ENCODE data around the gene CLMN. TPM values are rescaled to one million over a fixed set of nuclear protein-coding genes. Genes with fewer than 3 reads are reported as not detected.
"Not testable (repeated sequence)": the region's sequence is repeated elsewhere in the genome, so short reads cannot be mapped to it uniquely, and the experiment has no call there.

CLMN gene
- total RNA-seq, 1 donor: 1.9 TPM

GRCh38 chr14:95201745-95202144 lies 118.0 kb downstream of the CLMN start:
- DNase-seq (ENCODE audit: low read depth in 2 of 3, low spot score in 2 of 3): not testable (repeated sequence)

DNA sequence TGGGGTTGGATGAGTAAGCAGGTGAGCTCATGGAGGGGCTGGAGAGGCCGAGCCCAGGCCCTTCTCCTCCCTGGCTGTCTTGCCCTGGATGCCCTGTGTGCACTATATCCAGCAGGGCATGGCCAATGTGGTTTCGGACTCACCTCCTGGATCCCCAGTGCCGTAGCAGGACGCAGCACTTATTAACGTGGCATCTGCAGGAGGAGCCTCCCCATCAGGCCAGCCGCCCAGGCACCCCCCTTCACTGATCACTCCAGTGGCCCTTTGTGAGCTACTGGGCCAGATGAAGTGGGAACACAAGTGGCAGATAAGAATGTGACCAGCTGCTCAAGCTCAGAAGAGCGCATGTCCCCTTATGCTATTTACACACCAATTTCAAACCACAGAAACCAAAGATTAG lies 119.3 kb downstream of the CLMN start:
- DNase-seq (ENCODE audit: low read depth in 2 of 3, low spot score in 2 of 3): no peak

DNA sequence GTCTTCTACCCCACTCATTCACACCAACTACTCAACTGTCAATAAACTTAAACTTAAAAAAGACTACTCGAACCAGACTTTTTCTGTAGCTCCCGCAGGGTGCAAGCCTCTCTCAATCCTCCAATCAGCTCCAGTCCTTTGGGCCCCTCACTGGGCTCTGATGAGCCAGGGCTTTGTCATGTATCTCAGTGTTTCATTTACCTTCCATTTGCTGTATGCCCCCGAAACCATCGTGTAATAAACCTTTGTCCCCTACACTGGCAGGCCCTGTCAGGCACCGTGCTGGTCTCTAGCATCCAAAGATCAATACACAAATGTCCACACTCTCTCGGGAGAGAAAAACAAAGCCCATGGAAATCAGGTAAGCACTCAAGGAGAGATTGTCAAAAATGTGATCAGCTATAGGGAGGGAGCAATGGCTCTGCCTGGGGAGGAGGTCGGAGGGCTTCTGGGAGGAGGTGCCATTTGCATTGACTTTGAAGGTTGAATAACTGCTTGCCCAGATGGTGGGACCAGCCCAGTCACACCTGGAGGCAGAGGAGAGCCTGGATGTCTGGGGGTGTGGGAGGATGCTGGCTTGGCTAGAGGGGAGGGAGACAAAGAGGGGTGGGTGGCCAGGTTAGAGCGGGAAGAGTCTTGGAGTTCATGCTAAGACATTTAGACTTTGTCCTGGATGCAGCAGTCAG lies 120.3 kb downstream of the CLMN start:
- no peak for DNase-seq (ENCODE audit: low read depth in 2 of 3, low spot score in 2 of 3)

- no peak for DNase-seq (ENCODE audit: low read depth in 2 of 3, low spot score in 2 of 3)
Measured at GRCh38 chr14:95198320-95198719, 121.4 kb downstream of the CLMN start.

DNA sequence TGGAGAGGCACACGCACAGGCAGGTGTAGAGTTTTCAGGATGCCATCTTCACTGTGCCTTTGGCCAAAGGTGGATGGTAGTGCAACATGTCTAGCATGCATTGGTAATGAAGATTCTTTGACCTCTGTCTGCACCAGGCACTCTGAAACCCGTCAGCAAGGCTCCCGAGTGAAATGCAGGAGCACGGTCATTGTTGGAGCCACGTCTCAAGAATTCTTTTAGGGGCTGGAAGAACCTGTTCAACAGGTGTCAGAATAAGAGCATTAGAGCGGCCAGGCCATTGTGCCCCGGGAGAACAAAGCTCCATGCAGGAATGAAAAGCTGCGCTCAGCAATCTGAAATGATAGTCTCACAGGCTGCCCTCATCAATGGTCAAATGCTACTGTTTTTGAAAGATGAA lies 122.2 kb downstream of the CLMN start:
- no peak for DNase-seq (ENCODE audit: low read depth in 2 of 3, low spot score in 2 of 3)

DNA sequence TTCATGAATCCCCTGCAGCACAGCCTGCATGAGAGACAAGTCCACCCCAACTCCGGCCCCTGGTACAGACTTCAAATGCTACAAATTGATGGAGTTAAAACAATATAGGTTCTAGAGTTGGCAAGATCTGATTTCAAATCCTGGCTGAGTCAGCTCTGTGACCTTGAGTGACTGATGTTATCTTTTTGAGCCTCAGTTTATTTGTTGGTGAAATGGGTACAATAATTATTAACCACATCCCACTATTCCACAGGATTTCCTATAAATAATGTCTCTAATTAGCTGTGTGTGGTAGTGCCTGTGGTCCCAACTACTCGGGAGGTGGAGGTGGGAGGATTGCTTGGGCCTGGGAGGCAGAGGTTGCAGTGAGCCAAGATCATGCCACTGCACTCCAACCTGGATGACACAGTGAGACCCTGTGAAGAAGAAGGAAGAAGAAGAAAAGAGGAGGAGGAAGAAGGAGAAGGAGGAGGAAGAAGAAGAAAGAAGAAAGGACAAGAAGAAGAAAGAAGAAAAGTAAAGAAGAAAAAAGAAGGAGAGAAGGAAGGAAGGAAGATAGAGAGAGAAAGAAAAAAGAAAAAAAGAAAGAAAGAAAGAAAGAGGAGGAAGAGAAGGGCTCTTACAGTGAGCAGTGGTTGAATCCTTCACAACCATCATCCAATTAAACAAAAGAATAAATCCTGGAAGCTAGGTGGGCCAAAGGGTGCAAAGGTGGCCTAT lies 122.7 kb downstream of the CLMN start:
- no peak for DNase-seq (ENCODE audit: low read depth in 2 of 3, low spot score in 2 of 3)

DNA sequence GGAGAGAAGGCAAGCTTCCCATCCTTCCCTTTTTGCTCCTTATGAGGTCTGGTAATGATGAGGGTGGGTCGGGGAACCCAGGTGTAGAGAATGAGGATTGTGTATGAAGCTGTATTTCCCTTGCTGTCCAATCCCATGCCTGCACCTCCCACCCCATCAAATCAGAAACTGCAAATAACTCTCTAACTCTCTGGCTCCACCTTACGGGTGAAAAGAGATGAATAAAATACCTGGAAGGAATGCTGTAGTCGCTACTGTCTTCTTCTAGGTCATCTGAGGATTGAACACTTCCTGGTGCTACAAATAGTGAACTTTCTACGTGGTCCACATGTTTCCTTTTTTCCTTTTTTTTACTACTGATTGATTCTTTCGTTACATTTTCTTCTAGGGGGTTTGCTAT lies 123.4 kb downstream of the CLMN start:
- peak in 2 of 3 donors; percentile 52 to 75 for DNase-seq (ENCODE audit: low read depth in 2 of 3, low spot score in 2 of 3)

- no peak for DNase-seq (ENCODE audit: low read depth in 2 of 3, low spot score in 2 of 3)
Measured at GRCh38 chr14:95195031-95195430, 124.7 kb downstream of the CLMN start.

- no peak for DNase-seq (ENCODE audit: low read depth in 2 of 3, low spot score in 2 of 3)
Measured at GRCh38 chr14:95193081-95193480, 126.6 kb downstream of the CLMN start.

- no peak for DNase-seq (ENCODE audit: low read depth in 2 of 3, low spot score in 2 of 3)
Measured at GRCh38 chr14:95192311-95192710, 127.4 kb downstream of the CLMN start.

- peak in 2 of 3 donors; percentile 42 to 51 for DNase-seq (ENCODE audit: low read depth in 2 of 3, low spot score in 2 of 3)
Measured at GRCh38 chr14:95191445-95192199, 128.1 kb downstream of the CLMN start.

DNA sequence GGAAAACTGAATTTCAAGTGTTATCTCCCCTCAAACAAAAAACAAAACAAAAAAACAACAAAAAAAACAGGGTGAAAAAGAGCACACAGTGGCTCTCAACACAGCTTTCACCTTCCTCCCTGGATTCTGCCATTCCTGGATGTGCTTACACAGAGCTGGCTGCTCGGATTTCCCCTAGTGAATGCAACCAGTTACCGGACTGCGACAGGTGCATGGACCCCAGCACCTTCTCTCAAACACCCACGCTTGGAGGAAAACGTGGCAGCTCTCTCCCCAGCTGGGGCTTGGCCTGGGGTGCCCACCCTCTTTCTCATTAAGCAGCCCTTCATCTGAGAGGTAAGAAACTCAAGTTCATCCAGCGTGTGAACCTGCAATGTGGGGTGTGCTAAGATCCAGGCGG lies 128.9 kb downstream of the CLMN start:
- DNase-seq (ENCODE audit: low read depth in 2 of 3, low spot score in 2 of 3): no peak

DNA sequence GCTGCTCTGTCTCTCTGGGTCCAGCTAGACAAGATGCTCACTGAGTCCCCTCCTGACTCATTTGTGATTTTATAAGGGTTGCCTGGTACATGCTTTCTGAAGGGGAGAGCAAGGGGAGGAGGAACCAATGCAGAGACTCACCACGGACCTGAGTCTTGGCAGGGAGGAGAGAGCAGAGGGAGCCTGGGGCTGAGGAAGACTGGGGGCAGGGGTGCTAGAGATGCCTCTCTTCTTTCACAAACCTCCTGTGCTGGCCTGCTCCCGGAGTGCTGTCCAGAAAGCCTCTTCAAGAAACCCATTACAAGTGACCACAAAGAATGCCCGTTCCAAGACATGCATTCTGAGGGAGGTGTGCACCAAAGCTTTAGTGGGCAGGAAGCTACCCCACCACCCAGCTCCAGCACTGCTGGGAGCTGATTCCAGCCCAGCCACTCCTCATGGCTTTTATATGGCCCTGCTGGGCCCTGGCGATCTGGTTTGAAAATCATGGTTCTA lies 129.3 kb downstream of the CLMN start:
- no peak for DNase-seq (ENCODE audit: low read depth in 2 of 3, low spot score in 2 of 3)

- DNase-seq (ENCODE audit: low read depth in 2 of 3, low spot score in 2 of 3): no peak
Measured at GRCh38 chr14:95189367-95190132, 130.2 kb downstream of the CLMN start.

- no peak for DNase-seq (ENCODE audit: low read depth in 2 of 3, low spot score in 2 of 3)
Measured at GRCh38 chr14:95188380-95188779, 131.3 kb downstream of the CLMN start.

DNA sequence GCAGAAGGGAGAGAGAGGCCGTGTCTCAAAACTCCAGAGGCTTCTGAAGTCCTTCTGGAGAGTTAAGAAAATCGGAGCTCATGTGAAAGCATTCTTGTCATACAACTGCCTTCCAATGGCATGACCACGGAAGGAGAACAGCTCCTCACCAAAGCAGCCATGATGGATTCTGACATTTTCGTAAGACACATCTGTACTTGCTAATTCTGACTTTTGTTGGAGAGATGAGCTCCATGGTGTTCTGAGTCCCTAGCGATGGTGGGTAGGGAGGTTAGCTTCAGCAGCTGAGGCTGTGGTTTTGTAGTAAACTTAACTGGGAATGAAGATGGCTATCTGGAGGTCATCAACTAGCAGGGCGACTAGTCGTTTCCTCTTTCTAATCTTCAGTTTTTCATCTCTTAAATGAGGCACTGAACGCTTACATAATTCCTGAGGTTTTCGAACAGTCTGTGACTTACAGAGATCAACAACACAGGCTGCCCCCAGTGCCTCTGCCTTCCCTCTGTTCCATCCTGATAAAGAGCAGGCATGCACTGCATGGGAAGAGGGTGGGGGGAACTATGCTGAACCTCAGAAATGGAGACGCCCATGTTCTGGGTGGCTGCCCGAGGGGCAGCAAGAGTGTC lies 133.8 kb downstream of the CLMN start:
- DNase-seq (ENCODE audit: low read depth in 2 of 3, low spot score in 2 of 3): peak in 2 of 3 donors; percentile 63 to 79

GRCh38 chr14:95185033-95185766 lies 134.5 kb downstream of the CLMN start:
- peak in 2 of 3 donors; percentile 83 to 90 for DNase-seq (ENCODE audit: low read depth in 2 of 3, low spot score in 2 of 3)

GRCh38 chr14:95184413-95184790 lies 135.3 kb downstream of the CLMN start:
- no peak for DNase-seq (ENCODE audit: low read depth in 2 of 3, low spot score in 2 of 3)
